ENCODE results near the gene PRKCH. TPM values are rescaled to one million over a fixed set of nuclear protein-coding genes. Genes with fewer than 3 reads are reported as not detected.

The PRKCH gene
- total and polyA plus RNA-seq, 9 donors: 10.2 to 15.5 (median 12.3) TPM

GRCh38 chr14:61386173-61386772 lies 64.9 kb downstream of the PRKCH start:
- H3K36me3 ChIP-seq (ENCODE audit: control insufficient read depth, insufficient read depth, low read length): no peaks in the 10 kb centered on the region
- H3K27ac ChIP-seq (ENCODE audit: low read length): no peak overlapping the region
- WGBS (ENCODE audit: insufficient coverage): 80% methylated on average over 8 of the region's 9 CpGs
- no peaks in the 10 kb centered on the region for H3K9me3 ChIP-seq (replicated peaks; ENCODE audit: control insufficient read depth, low read depth, low read length)
- DNase-seq: no peak
- H3K27me3 ChIP-seq (ENCODE audit: control insufficient read depth, insufficient read depth, low read length): no peaks in the 10 kb centered on the region
- no peak overlapping the region for H3K4me3 ChIP-seq (ENCODE audit: low read length)
- H3K4me1 ChIP-seq (ENCODE audit: control insufficient read depth, insufficient read depth, low read length): peaks cover 7% of the 10 kb centered on the region

GRCh38 chr14:61387076-61387475 lies 65.7 kb downstream of the PRKCH start:
- no peak for DNase-seq
- Histone ChIP-seq H3K4me3 (ENCODE audit: low read length) (no peak overlapping the region), H3K36me3 (ENCODE audit: control insufficient read depth, insufficient read depth, low read length) (no peaks in the 10 kb centered on the region), H3K9me3 (replicated peaks; ENCODE audit: control insufficient read depth, low read depth, low read length) (no peaks in the 10 kb centered on the region), H3K27me3 (ENCODE audit: control insufficient read depth, insufficient read depth, low read length) (no peaks in the 10 kb centered on the region), H3K4me1 (ENCODE audit: control insufficient read depth, insufficient read depth, low read length) (peaks cover 7% of the 10 kb centered on the region), H3K27ac (ENCODE audit: low read length) (no peak overlapping the region)
- WGBS (ENCODE audit: insufficient coverage): 72% methylated on average over 4 of the region's 4 CpGs

- H3K36me3 ChIP-seq (ENCODE audit: control insufficient read depth, insufficient read depth, low read length): no peaks in the 10 kb centered on the region
- H3K27ac ChIP-seq (ENCODE audit: low read length): peak overlapping the region; percentile 47
- H3K4me1 ChIP-seq (ENCODE audit: control insufficient read depth, insufficient read depth, low read length): peaks cover 7% of the 10 kb centered on the region
- DNase-seq: no peak
- WGBS (ENCODE audit: insufficient coverage): 79% methylated on average over 7 of the region's 7 CpGs
- H3K9me3 ChIP-seq (replicated peaks; ENCODE audit: control insufficient read depth, low read depth, low read length): no peaks in the 10 kb centered on the region
- H3K4me3 ChIP-seq (ENCODE audit: low read length): no peak overlapping the region
- no peaks in the 10 kb centered on the region for H3K27me3 ChIP-seq (ENCODE audit: control insufficient read depth, insufficient read depth, low read length)
These were observed 67.0 kb downstream of the PRKCH start for GRCh38 chr14:61388173-61388975.

- Histone ChIP-seq H3K27me3 (ENCODE audit: control insufficient read depth, insufficient read depth, low read length) (no peaks in the 10 kb centered on the region), H3K4me3 (ENCODE audit: low read length) (no peak overlapping the region), H3K4me1 (ENCODE audit: control insufficient read depth, insufficient read depth, low read length) (peaks cover 7% of the 10 kb centered on the region), H3K27ac (ENCODE audit: low read length) (peak overlapping the region; percentile 10), H3K36me3 (ENCODE audit: control insufficient read depth, insufficient read depth, low read length) (no peaks in the 10 kb centered on the region), H3K9me3 (replicated peaks; ENCODE audit: control insufficient read depth, low read depth, low read length) (no peaks in the 10 kb centered on the region)
- DNase-seq: no peak
- WGBS (ENCODE audit: insufficient coverage): 89% methylated on average over 4 of the region's 5 CpGs
These were observed 67.7 kb downstream of the PRKCH start for GRCh38 chr14:61388976-61389576.

GRCh38 chr14:61391119-61391518 lies 69.7 kb downstream of the PRKCH start:
- DNase-seq: no peak
- no peak overlapping the region for H3K27ac ChIP-seq (ENCODE audit: low read length)
- no peaks in the 10 kb centered on the region for H3K27me3 ChIP-seq (ENCODE audit: control insufficient read depth, insufficient read depth, low read length)
- WGBS (ENCODE audit: insufficient coverage): no CpG with 5 or more reads among the region's 3 CpGs
- H3K9me3 ChIP-seq (replicated peaks; ENCODE audit: control insufficient read depth, low read depth, low read length): no peaks in the 10 kb centered on the region
- no peak overlapping the region for H3K4me3 ChIP-seq (ENCODE audit: low read length)
- H3K4me1 ChIP-seq (ENCODE audit: control insufficient read depth, insufficient read depth, low read length): peaks cover 7% of the 10 kb centered on the region
- H3K36me3 ChIP-seq (ENCODE audit: control insufficient read depth, insufficient read depth, low read length): no peaks in the 10 kb centered on the region

GRCh38 chr14:61392297-61392696 lies 70.9 kb downstream of the PRKCH start:
- H3K4me1 ChIP-seq (ENCODE audit: control insufficient read depth, insufficient read depth, low read length): peaks cover 3% of the 10 kb centered on the region
- H3K4me3 ChIP-seq (ENCODE audit: low read length): no peak overlapping the region
- H3K27me3 ChIP-seq (ENCODE audit: control insufficient read depth, insufficient read depth, low read length): no peaks in the 10 kb centered on the region
- no peaks in the 10 kb centered on the region for H3K36me3 ChIP-seq (ENCODE audit: control insufficient read depth, insufficient read depth, low read length)
- no peak for DNase-seq
- H3K27ac ChIP-seq (ENCODE audit: low read length): no peak overlapping the region
- WGBS (ENCODE audit: insufficient coverage): no CpG with 5 or more reads among the region's 1 CpG
- no peaks in the 10 kb centered on the region for H3K9me3 ChIP-seq (replicated peaks; ENCODE audit: control insufficient read depth, low read depth, low read length)

GRCh38 chr14:61394542-61394941 lies 73.2 kb downstream of the PRKCH start:
- Histone ChIP-seq H3K4me3 (ENCODE audit: low read length) (no peak overlapping the region), H3K36me3 (ENCODE audit: control insufficient read depth, insufficient read depth, low read length) (no peaks in the 10 kb centered on the region), H3K27me3 (ENCODE audit: control insufficient read depth, insufficient read depth, low read length) (no peaks in the 10 kb centered on the region), H3K27ac (ENCODE audit: low read length) (no peak overlapping the region), H3K4me1 (ENCODE audit: control insufficient read depth, insufficient read depth, low read length) (no peaks in the 10 kb centered on the region), H3K9me3 (replicated peaks; ENCODE audit: control insufficient read depth, low read depth, low read length) (no peaks in the 10 kb centered on the region)
- no CpG with 5 or more reads among the region's 1 CpG for WGBS (ENCODE audit: insufficient coverage)
- no peak for DNase-seq

- Histone ChIP-seq H3K4me3 (ENCODE audit: low read length) (no peak overlapping the region), H3K27ac (ENCODE audit: low read length) (no peak overlapping the region), H3K4me1 (ENCODE audit: control insufficient read depth, insufficient read depth, low read length) (no peaks in the 10 kb centered on the region), H3K27me3 (ENCODE audit: control insufficient read depth, insufficient read depth, low read length) (no peaks in the 10 kb centered on the region), H3K9me3 (replicated peaks; ENCODE audit: control insufficient read depth, low read depth, low read length) (no peaks in the 10 kb centered on the region), H3K36me3 (ENCODE audit: control insufficient read depth, insufficient read depth, low read length) (no peaks in the 10 kb centered on the region)
- DNase-seq: no peak
- 100% methylated on average over 2 of the region's 6 CpGs for WGBS (ENCODE audit: insufficient coverage)
These were observed 73.8 kb downstream of the PRKCH start for GRCh38 chr14:61395115-61395725.

GRCh38 chr14:61396279-61396678 lies 74.9 kb downstream of the PRKCH start:
- no peak for DNase-seq
- Histone ChIP-seq H3K4me1 (ENCODE audit: control insufficient read depth, insufficient read depth, low read length) (no peaks in the 10 kb centered on the region), H3K9me3 (replicated peaks; ENCODE audit: control insufficient read depth, low read depth, low read length) (no peaks in the 10 kb centered on the region), H3K27me3 (ENCODE audit: control insufficient read depth, insufficient read depth, low read length) (no peaks in the 10 kb centered on the region), H3K36me3 (ENCODE audit: control insufficient read depth, insufficient read depth, low read length) (no peaks in the 10 kb centered on the region), H3K4me3 (ENCODE audit: low read length) (no peak overlapping the region), H3K27ac (ENCODE audit: low read length) (no peak overlapping the region)
- no CpG with 5 or more reads among the region's 1 CpG for WGBS (ENCODE audit: insufficient coverage)

- WGBS (ENCODE audit: insufficient coverage): 80% methylated on average over 1 of the region's 3 CpGs
These were observed 75.3 kb downstream of the PRKCH start for GRCh38 chr14:61396694-61397093.

More at GRCh38 chr14:61396694-61397093, 75.3 kb downstream of the PRKCH start:
- no peaks in the 10 kb centered on the region for H3K9me3 ChIP-seq (replicated peaks; ENCODE audit: control insufficient read depth, low read depth, low read length)
- no peak overlapping the region for H3K4me3 ChIP-seq (ENCODE audit: low read length)
- no peaks in the 10 kb centered on the region for H3K36me3 ChIP-seq (ENCODE audit: control insufficient read depth, insufficient read depth, low read length)
- H3K27ac ChIP-seq (ENCODE audit: low read length): no peak overlapping the region
- DNase-seq: no peak
- H3K4me1 ChIP-seq (ENCODE audit: control insufficient read depth, insufficient read depth, low read length): no peaks in the 10 kb centered on the region
- no peaks in the 10 kb centered on the region for H3K27me3 ChIP-seq (ENCODE audit: control insufficient read depth, insufficient read depth, low read length)

Data from muscle of leg (tissue), 11 donors.